ENCODE results near the gene METTL23.

The METTL23 gene

GRCh38 chr17:76683011-76683755 is 43.5 kb upstream of the METTL23 start:
- TF ChIP-seq GLIS3 (CRISPR knock-in tag; IDR thresholded peaks at IDR 0.05) (no peak), TCF4 (CRISPR knock-in tag; IDR thresholded peaks at IDR 0.05; ENCODE audit: borderline replicate concordance) (no peak), ISL1 (CRISPR knock-in tag; IDR thresholded peaks at IDR 0.05) (no peak), ZC3H10 (CRISPR knock-in tag; IDR thresholded peaks at IDR 0.05) (no peak), ZFP30 (CRISPR knock-in tag; IDR thresholded peaks at IDR 0.05) (no peak), SNAI2 (CRISPR knock-in tag; IDR thresholded peaks at IDR 0.05) (no peak), PPARA (CRISPR knock-in tag; IDR thresholded peaks at IDR 0.05; ENCODE audit: borderline replicate concordance) (no peak), CREB5 (CRISPR knock-in tag; IDR thresholded peaks at IDR 0.05; ENCODE audit: low read depth) (no peak), POU6F1 (CRISPR knock-in tag; IDR thresholded peaks at IDR 0.05; ENCODE audit: borderline replicate concordance, low read depth) (no peak), TSHZ2 (CRISPR knock-in tag; IDR thresholded peaks at IDR 0.05) (no peak), CSDC2 (CRISPR knock-in tag; IDR thresholded peaks at IDR 0.05) (no peak), BACH2 (CRISPR knock-in tag; IDR thresholded peaks at IDR 0.05; ENCODE audit: borderline replicate concordance) (no peak)
- no peak for ATAC-seq

- ATAC-seq, result no peak
- TF ChIP-seq GLIS3 (CRISPR knock-in tag; IDR thresholded peaks at IDR 0.05), result no peak
- TF ChIP-seq BACH2 (CRISPR knock-in tag; IDR thresholded peaks at IDR 0.05; ENCODE audit: borderline replicate concordance), result no peak
- TF ChIP-seq ESRRG (CRISPR knock-in tag; IDR thresholded peaks at IDR 0.05), result no peak
- no peak for TF ChIP-seq ZNF8 (CRISPR knock-in tag; IDR thresholded peaks at IDR 0.05)
- TF ChIP-seq ZFP3 (CRISPR knock-in tag; IDR thresholded peaks at IDR 0.05), result no peak
- TF ChIP-seq ZNF70 (CRISPR knock-in tag; IDR thresholded peaks at IDR 0.05), result no peak
- no peak for TF ChIP-seq PATZ1 (CRISPR knock-in tag; IDR thresholded peaks at IDR 0.05; ENCODE audit: borderline replicate concordance)
- no peak for TF ChIP-seq RARB (CRISPR knock-in tag; IDR thresholded peaks at IDR 0.05)
- no peak for TF ChIP-seq ZC3H10 (CRISPR knock-in tag; IDR thresholded peaks at IDR 0.05)
- TF ChIP-seq OSR1 (CRISPR knock-in tag; IDR thresholded peaks at IDR 0.05), result no peak
- no peak for TF ChIP-seq ZNF565 (CRISPR knock-in tag; conservative IDR thresholded peaks at IDR 0.05; ENCODE audit: low read depth)
Observed at GRCh38 chr17:76683921-76684745, 42.5 kb upstream of the METTL23 start.

GRCh38 chr17:76684756-76685155 is 41.9 kb upstream of the METTL23 start:
- TF ChIP-seq PATZ1 (CRISPR knock-in tag; IDR thresholded peaks at IDR 0.05; ENCODE audit: borderline replicate concordance) (no peak), ISL1 (CRISPR knock-in tag; IDR thresholded peaks at IDR 0.05) (no peak)
- no peak for ATAC-seq
